NCI-H1694 treated with DMSO at 0.1 percent for 48 hours (cell line): ENCODE data around the gene CIC.
"Not testable (repeated sequence)": the region's sequence is repeated elsewhere in the genome, so short reads cannot be mapped to it uniquely, and the experiment has no call there.

ENCODE experiments used
- DNase-seq: peaks from one replicate; lab custom pipeline; 2025; lab: John Stamatoyannopoulos, UW

CIC gene

GRCh38 chr19:42255766-42256745 is 13.0 kb upstream of the CIC start:
- DNase-seq: no peak

GRCh38 chr19:42257842-42258241 is 11.2 kb upstream of the CIC start:
- DNase-seq: not testable (repeated sequence)

DNA sequence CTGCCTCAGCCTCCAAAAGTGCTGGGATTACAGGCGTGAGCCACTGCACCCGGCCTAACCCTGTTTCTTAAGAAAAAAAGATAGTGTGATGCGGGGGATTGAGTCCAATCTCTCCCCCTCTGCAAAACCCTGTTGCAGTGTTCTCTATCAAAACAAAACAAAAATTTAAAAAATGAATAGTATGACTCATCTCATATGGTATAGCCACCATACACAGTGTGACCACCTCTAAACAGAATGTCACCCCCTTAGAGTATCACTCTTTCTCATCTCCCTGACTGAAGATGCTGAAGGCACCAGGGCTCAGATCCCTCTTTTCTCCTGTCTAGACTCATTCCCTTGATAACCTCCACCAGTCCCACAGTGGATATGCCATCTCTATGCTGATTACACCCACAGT is 7.3 kb upstream of the CIC start:
- no peak for DNase-seq

DNA sequence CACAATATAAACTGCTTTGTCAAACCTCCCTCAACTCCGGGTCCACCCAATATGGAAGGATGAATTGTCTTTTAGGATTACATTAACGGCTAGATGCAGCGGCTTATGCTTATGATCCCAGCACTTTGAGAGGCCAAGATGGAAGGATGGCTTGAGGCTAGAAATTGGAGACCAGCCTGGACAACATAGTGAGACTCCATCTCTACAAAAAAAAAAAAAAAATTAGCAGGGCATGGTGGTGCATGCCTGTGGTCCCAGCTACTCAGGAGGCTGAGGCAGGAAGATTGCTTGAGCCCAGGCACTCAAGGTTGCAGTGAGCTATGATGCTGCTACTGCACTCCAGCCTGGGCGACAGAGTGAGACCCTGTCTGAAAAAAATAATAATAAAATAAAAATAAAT is 2.9 kb upstream of the CIC start:
- not testable (repeated sequence) for DNase-seq

- DNase-seq: not testable (repeated sequence)
Observed at GRCh38 chr19:42266928-42267603, 2.0 kb upstream of the CIC start.

DNA sequence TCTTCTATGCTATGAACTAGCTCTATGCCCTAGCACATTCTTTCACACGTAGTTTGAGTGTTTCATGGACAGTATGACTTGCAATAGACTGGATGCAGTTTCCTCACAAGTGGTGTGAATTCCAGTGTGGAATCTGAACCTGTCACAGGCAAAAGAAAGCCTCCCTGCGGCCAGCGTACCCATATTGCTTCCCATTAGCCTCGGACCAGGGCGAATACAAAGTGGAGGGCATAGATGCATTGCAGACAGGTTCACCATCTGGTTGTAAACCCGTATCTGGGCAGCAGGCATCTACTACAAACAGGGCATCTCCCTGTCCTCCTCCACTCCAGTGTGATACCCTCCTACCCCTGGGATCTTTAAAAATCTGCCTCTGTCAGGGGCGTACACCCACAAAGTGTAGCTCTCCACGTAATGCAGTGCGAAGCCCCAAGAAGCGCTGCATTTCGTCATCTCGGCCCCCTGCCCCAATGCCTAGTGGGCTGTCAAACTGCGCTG is 1.4 kb upstream of the CIC start:
- no peak for DNase-seq

DNA sequence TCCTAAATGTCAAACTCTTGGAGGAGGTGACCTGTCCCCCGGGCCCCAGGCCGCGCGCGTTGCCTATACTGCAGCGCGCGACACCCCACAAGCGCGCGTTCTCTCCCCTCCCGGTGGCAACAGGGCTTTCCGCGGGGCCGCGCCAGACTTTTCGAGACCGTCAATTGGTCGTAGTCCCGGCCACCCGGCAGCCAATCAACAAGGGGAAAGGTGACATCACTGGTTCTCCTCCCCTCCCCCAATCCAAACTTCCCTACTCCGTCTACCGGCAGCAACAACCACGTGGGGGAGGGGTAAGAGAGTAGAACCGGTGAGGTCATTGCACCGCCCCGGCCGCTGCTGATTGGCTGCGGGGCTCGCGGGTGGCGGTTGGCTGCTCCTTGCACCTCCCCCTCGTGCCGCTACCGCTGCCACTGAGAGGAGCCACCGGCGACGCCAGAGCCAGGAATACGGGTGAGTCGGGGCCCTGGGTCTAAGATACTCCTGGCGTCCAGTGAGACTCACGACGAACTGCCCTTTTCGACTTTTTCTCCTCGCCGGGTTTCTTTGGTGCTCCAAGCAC is 829 bp upstream of the CIC start:
- peak; percentile 99 for DNase-seq

DNA sequence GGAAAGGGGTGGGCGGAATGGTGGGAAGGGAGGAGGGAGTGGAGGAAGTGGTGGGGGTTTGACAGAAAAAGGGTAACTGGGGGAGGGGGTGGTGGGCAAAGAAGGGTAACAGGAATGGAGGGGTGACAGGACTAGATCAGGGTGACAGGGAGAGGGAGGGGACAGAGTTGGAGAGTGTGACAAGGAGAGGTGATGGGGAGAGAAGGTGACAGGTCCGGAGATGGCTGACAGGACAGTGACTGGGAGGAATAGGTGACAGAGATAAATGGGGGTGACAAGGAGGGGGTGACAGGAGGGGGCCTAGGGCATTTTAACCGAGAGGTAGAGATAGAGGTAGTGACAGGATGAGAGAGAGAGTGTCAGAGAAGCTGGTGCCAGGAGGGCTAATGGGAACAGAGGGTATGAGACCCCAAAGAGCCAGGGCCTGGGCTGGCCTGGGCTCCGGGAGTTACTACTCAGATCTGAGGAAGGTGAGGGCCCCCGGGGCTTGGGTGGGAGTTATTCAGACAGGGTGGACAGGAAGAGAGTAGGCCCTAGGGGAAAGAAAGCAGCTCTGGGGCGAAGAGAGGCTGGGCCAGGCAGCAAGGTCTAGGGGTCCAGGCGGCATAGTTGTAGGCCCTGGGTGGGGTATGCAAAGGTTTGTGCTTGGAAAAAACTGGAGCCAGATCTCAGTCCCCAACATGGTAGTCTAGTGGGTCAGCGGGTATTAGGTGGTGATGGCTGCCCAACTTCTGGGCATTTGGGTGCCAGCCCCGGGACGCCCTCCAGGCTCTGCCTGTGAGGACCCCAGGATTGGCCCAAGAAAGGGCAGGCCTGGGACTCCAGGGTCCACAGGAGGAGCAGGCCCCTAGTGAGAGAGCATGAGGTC is 660 bp downstream of the CIC start:
- DNase-seq: no peak

GRCh38 chr19:42270346-42271044 is 1.4 kb downstream of the CIC start:
- DNase-seq: no peak

GRCh38 chr19:42271045-42271419 is 2.0 kb downstream of the CIC start:
- no peak for DNase-seq

DNA sequence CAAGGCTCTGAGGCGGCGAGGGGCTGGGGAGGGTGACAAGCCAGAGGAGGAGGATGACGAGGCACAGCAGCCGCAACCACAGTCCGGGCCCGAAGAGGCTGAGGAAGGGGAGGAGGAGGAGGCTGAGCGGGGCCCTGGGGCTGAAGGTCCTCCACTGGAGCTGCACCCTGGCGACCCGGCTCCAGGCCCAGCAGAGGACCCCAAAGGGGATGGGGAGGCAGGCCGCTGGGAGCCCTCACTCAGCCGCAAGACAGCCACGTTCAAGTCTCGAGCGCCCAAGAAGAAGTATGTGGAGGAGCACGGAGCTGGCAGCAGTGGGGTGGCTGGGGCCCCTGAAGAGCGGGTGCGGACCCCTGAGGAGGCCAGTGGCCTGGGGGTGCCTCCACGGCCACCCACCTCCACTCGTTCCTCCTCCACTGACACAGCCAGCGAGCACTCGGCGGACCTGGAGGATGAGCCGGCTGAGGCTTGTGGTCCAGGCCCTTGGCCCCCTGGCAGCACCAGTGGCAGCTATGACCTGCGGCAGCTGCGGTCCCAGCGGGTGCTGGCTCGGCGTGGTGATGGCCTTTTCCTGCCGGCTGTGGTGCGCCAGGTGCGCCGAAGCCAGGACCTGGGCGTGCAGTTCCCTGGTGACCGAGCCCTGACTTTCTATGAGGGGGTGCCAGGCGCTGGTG is 2.9 kb downstream of the CIC start:
- DNase-seq: no peak

GRCh38 chr19:42272535-42272897 is 3.5 kb downstream of the CIC start:
- no peak for DNase-seq

DNA sequence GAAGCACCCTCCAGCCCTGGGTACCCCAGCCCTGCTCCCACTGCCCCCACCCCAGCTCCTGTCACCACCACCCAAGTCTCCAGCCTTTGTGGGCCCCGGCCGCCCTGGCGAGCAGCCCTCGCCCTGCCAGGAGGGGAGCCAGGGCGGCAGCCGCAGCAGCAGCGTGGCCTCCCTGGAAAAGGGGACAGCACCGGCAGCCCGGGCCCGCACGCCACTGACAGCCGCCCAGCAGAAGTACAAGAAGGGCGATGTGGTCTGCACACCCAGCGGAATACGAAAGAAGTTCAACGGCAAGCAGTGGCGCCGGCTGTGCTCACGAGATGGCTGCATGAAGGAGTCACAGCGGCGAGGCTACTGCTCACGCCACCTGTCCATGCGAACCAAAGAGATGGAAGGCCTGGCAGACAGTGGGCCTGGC is 3.9 kb downstream of the CIC start:
- no peak for DNase-seq

DNA sequence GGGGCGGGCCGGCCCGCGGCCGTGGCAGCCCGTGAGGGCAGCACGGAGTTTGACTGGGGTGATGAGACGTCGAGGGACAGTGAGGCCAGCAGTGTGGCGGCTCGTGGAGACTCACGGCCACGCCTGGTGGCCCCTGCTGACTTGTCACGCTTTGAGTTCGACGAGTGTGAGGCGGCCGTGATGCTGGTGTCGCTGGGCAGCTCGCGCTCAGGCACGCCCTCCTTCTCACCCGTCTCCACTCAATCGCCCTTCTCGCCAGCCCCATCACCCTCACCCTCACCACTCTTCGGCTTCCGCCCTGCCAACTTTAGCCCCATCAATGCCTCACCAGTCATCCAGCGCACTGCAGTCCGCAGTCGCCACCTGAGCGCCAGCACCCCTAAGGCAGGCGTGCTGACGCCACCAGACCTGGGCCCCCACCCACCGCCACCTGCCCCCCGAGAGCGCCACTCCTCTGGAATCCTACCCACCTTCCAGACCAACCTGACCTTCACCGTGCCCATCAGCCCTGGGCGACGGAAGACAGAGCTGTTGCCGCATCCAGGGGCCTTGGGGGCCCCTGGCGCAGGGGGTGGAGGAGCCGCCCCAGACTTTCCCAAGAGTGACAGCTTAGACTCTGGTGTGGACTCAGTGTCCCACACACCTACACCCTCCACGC is 4.5 kb downstream of the CIC start:
- no peak for DNase-seq

DNA sequence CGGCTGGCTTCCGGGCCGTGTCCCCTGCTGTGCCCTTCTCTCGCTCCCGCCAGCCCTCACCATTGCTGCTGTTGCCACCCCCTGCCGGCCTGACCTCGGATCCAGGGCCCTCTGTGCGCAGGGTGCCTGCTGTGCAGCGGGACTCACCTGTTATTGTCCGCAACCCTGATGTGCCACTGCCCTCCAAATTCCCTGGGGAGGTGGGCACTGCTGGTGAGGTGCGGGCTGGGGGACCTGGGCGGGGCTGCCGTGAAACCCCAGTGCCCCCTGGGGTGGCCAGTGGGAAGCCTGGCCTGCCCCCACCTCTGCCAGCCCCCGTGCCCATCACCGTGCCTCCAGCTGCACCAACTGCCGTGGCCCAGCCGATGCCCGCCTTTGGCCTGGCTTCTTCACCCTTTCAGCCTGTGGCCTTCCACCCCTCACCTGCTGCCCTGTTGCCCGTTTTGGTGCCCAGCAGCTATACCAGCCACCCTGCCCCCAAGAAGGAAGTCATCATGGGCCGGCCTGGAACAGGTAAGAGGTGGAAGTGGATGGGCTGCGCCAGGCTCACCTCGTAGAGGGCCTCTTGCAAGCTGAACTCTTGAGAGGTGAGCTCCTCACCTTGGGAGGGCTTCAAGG is 5.1 kb downstream of the CIC start:
- no peak for DNase-seq

- DNase-seq: no peak
Observed at GRCh38 chr19:42275103-42275502, 6.1 kb downstream of the CIC start.

GRCh38 chr19:42275517-42275916 is 6.5 kb downstream of the CIC start:
- DNase-seq: no peak

- DNase-seq: no peak
Observed at GRCh38 chr19:42276284-42276683, 7.2 kb downstream of the CIC start.

DNA sequence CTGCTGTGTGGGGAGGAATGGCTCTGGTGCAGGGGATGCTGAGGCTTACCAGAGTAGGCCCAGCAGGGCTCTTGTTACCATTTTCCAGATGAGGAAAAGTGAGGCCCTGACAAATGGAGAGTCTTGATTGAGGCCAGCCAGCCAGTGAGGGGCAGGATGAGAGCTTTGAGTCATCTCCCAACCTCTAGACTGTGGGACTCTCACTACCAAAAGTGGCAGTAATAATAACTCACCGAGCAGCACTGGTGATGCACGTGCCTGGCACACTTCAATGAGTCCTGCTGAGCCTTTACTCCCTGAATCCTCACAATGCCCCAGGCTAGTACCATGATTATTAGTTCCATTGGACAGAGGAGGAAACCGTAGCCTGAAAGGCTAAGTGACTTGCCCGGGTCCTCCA is 7.8 kb downstream of the CIC start:
- DNase-seq: no peak
